T-helper 9 cell (primary cell): Measurements from ENCODE around the gene HCFC1R1.

ENCODE experiments used
- DNase-seq: peaks from one replicate; pipeline ENCODE4 v3.0.0-alpha.2; 2020

The HCFC1R1 gene

GRCh38 chr16:2973093-2973492, 50.6 kb downstream of the HCFC1R1 start:
- no peak for DNase-seq
